SIG-M5 (cell line): Measurements from ENCODE around the gene DAP3.

Source experiments
- DNase-seq: peaks from one replicate; lab custom pipeline; 2025; lab: John Stamatoyannopoulos, UW

The DAP3 gene

GRCh38 chr1:155776414-155776813 is 87.5 kb downstream of the DAP3 start:
- no peak for DNase-seq

GRCh38 chr1:155777582-155777981 is 88.7 kb downstream of the DAP3 start:
- no peak for DNase-seq
